ENCODE results near the gene TIMP1.

TIMP1 gene

GRCh38 chrX:47581731-47582647 is at the start of gene TIMP1:
TIMP1 (plus strand) TSS chrX:47582436; CDS start chrX:47583416, 980 bp downstream.
- peak; percentile 80 to 82 for DNase-seq

- no peak for DNase-seq
Observed at GRCh38 chrX:47539860-47540259, 42.4 kb upstream of the TIMP1 start.

GRCh38 chrX:47540754-47541538 is 41.3 kb upstream of the TIMP1 start:
- peak; percentile 56 to 66 for DNase-seq

- no peak for DNase-seq
Observed at GRCh38 chrX:47543496-47543895, 38.7 kb upstream of the TIMP1 start.

- peak; percentile 87 to 89 for DNase-seq
Observed at GRCh38 chrX:47556045-47556623, 26.1 kb upstream of the TIMP1 start.

- no peak for DNase-seq
Observed at GRCh38 chrX:47558436-47558835, 23.8 kb upstream of the TIMP1 start.

- DNase-seq, result no peak
Observed at GRCh38 chrX:47560179-47560933, 21.9 kb upstream of the TIMP1 start.

- peak; percentile 88 to 92 for DNase-seq
Observed at GRCh38 chrX:47560934-47561658, 21.1 kb upstream of the TIMP1 start, which contains the start of gene ARAF. ARAF (plus strand) TSS chrX:47561205; CDS start chrX:47562968, 1,763 bp downstream.

GRCh38 chrX:47561659-47562151 is 20.5 kb upstream of the TIMP1 start:
- no peak for DNase-seq

GRCh38 chrX:47562615-47563243 is 19.5 kb upstream of the TIMP1 start:
- peak; percentile 32 to 41 for DNase-seq

GRCh38 chrX:47563801-47564315 is 18.4 kb upstream of the TIMP1 start:
- DNase-seq, result no peak

- no peak for DNase-seq
Observed at GRCh38 chrX:47564438-47565085, 17.7 kb upstream of the TIMP1 start.

- DNase-seq, result no peak
Observed at GRCh38 chrX:47566841-47567240, 15.4 kb upstream of the TIMP1 start.

GRCh38 chrX:47568656-47569295 is 13.5 kb upstream of the TIMP1 start:
- peak; percentile 4 to 17 for DNase-seq

- DNase-seq, result no peak
Observed at GRCh38 chrX:47570794-47571193, 11.4 kb upstream of the TIMP1 start.

- DNase-seq, result no peak
Observed at GRCh38 chrX:47571215-47571614, 11.0 kb upstream of the TIMP1 start.

GRCh38 chrX:47571896-47572295 is 10.3 kb upstream of the TIMP1 start:
- no peak for DNase-seq

GRCh38 chrX:47572773-47573340 is 9.4 kb upstream of the TIMP1 start:
- DNase-seq, result no peak

- DNase-seq, result no peak
Observed at GRCh38 chrX:47573341-47574075, 8.7 kb upstream of the TIMP1 start.
